HepG2 (cell line): ENCODE results near the gene SECISBP2L. TPM values are rescaled to one million over a fixed set of nuclear protein-coding genes. Genes with fewer than 3 reads are reported as not detected.
A peak's percentile ranks its signal among the peaks of the same experiment; 100 is the strongest.

Experiments
- ATAC-seq: fragments of 200-7000 bp; cut with Tn5 transposase; 3 replicates; pipeline ENCODE4 v1.9.1; 2020; ENCODE audit warnings: mild to moderate bottlenecking, moderate library complexity
- BruUV-seq: library from RNA; stranded (reverse); fragments of 400-500 nt; replicated peaks from 2 replicates; lab custom pipeline; 2021; lab: Mats Ljungman, UMichigan
- CTCF ChIA-PET: fragments of 300-600 bp; formaldehyde crosslinking; extraction: SDS; loops from one replicate; lab custom pipeline; 2021; ENCODE audit warnings: low total read pairs, inconsistent platforms, low intra/inter-chr PET ratio; lab: Yijun Ruan, JAX
- POLR2A ChIA-PET: fragments of 350-600 bp; sonication (Branson Sonifier 250); formaldehyde crosslinking; loops from one replicate; lab custom pipeline; 2020; ENCODE audit warnings: antibody characterized with exemption, inconsistent platforms; lab: Yijun Ruan, JAX
- DNase-seq: peaks from one replicate; pipeline ENCODE4 v3.0.0-alpha.2; 2015; ENCODE audit warnings: low spot score
- FAIRE-seq: peaks from 3 replicates; lab custom pipeline; 2011; peaks lifted over from hg19 to GRCh38; lab: Jason Lieb, UNC
- H2AFZ ChIP-seq: one replicate; pipeline ENCODE4 v1.6.1; 2011; ENCODE audit warnings: low read length, inconsistent platforms
- H3K27ac ChIP-seq: fragments of 300-600 bp; 3 replicates; pipeline ENCODE4 v1.8.0; 2011; ENCODE audit warnings: mixed run types, mild to moderate bottlenecking, mixed read lengths, low read length, inconsistent platforms; ENCODE audit not compliant: insufficient read depth; ENCODE audit errors: extremely low read length
- H3K27me3 ChIP-seq, 2 experiments: fragments of 200-600 bp in 1 of 2; 2 replicates in 1 of 2; 3 replicates in 1 of 2; pipeline versions ENCODE4 v1.6.0 to v1.8.0; 2011; ENCODE audit warnings: low read length in 2 of 2, mild to moderate bottlenecking in 2 of 2, moderate library complexity in 2 of 2, inconsistent platforms in 1 of 2; ENCODE audit not compliant: insufficient read depth in 2 of 2, control insufficient read depth in 1 of 2
- H3K36me3 ChIP-seq, 2 experiments: fragments of 200-600 bp in 1 of 2; replicated peaks in 1 of 2; 2 replicates in 1 of 2; 3 replicates in 1 of 2; pipeline versions ENCODE4 v1.5.1 to v1.8.0; 2011; ENCODE audit warnings: low read length in 2 of 2, inconsistent platforms in 1 of 2; ENCODE audit not compliant: insufficient read depth in 2 of 2, control insufficient read depth in 1 of 2
- H3K4me1 ChIP-seq: 2 replicates; pipeline ENCODE4 v1.5.1; 2012; ENCODE audit warnings: low read length, inconsistent platforms; ENCODE audit not compliant: insufficient read depth
- H3K4me2 ChIP-seq: 2 replicates; pipeline ENCODE4 v1.6.0; 2011; ENCODE audit warnings: low read depth, low read length, inconsistent platforms
- H3K4me3 ChIP-seq, 3 experiments: fragments of 200-600 bp in 1 of 3; sonication (generic), shearing (Covaris generic) in 1 of 3; replicated peaks in 1 of 3; 2 replicates each; pipeline ENCODE4 v1.5.1; 2011 to 2016; ENCODE audit warnings: low read length in 3 of 3, inconsistent platforms in 2 of 3, low read depth in 2 of 3, mild to moderate bottlenecking in 2 of 3, control low read depth in 1 of 3, mixed read lengths in 1 of 3; ENCODE audit not compliant: insufficient read depth in 1 of 3
- H3K79me2 ChIP-seq: one replicate; pipeline ENCODE4 v1.6.1; 2011; ENCODE audit warnings: low read length, inconsistent platforms; ENCODE audit not compliant: insufficient read depth
- H3K9ac ChIP-seq: 2 replicates; pipeline ENCODE4 v1.6.0; 2011; ENCODE audit warnings: mild to moderate bottlenecking, low read depth, low read length, inconsistent platforms; ENCODE audit not compliant: insufficient read depth
- H3K9me3 ChIP-seq: 2 replicates; pipeline ENCODE4 v1.5.1; 2012; ENCODE audit warnings: mild to moderate bottlenecking, low read length
- H4K20me1 ChIP-seq: 2 replicates; pipeline ENCODE4 v1.6.0; 2011; ENCODE audit warnings: inconsistent platforms, mild to moderate bottlenecking, low read length, moderate library complexity; ENCODE audit not compliant: insufficient read depth
- ATAD3A ChIP-seq: sonication (generic); formaldehyde crosslinking; IDR thresholded peaks from 2 replicates; pipeline ENCODE4 v1.4.0; 2020; ENCODE audit warnings: missing genetic modification reagents
- CENPT ChIP-seq: sonication (generic); formaldehyde crosslinking; IDR thresholded peaks from 2 replicates; pipeline ENCODE4 v1.8.0; 2022; ENCODE audit warnings: low read depth, mild to moderate bottlenecking, moderate library complexity, missing genetic modification reagents
- EED ChIP-seq: sonication (generic); formaldehyde crosslinking; IDR thresholded peaks from 2 replicates; pipeline ENCODE4 v1.5.0; 2020; ENCODE audit warnings: mild to moderate bottlenecking, missing genetic modification reagents
- ESRRA ChIP-seq: sonication (generic); formaldehyde crosslinking; IDR thresholded peaks from 2 replicates; pipeline ENCODE4 v1.5.1; 2020; ENCODE audit warnings: mild to moderate bottlenecking, low read depth, missing genetic modification reagents
- IRF1 ChIP-seq: sonication (generic); formaldehyde crosslinking; IDR thresholded peaks from 2 replicates; pipeline ENCODE4 v1.4.0; 2020; ENCODE audit warnings: low read depth, mild to moderate bottlenecking, missing genetic modification reagents
- KLF11 ChIP-seq: IDR thresholded peaks from 2 replicates; pipeline ENCODE4 v1.6.1; 2016; ENCODE audit warnings: missing compliant biosample characterization
- MYNN ChIP-seq: sonication (generic); formaldehyde crosslinking; IDR thresholded peaks from 2 replicates; pipeline ENCODE4 v1.4.0; 2020; ENCODE audit warnings: mild to moderate bottlenecking, low read depth, missing genetic modification reagents
- MYPOP ChIP-seq: sonication (generic); formaldehyde crosslinking; IDR thresholded peaks from 2 replicates; pipeline ENCODE4 v1.8.1; 2023; ENCODE audit warnings: mild to moderate bottlenecking, moderate library complexity, missing genetic modification reagents
- PAXIP1 ChIP-seq: sonication (generic); formaldehyde crosslinking; conservative IDR thresholded peaks from 2 replicates; pipeline ENCODE4 v1.4.0; 2020; ENCODE audit warnings: mild to moderate bottlenecking, missing genetic modification reagents, moderate library complexity
- SIN3A ChIP-seq: IDR thresholded peaks from 2 replicates; pipeline ENCODE4 v1.6.1; 2011; ENCODE audit warnings: low read depth, mild to moderate bottlenecking, control low read depth, low read length, borderline replicate concordance
- ZFX ChIP-seq: sonication (generic); formaldehyde crosslinking; IDR thresholded peaks from 2 replicates; pipeline ENCODE4 v1.4.0; 2020; ENCODE audit warnings: mild to moderate bottlenecking, low read depth, missing genetic modification reagents, moderate library complexity
- ZGPAT ChIP-seq: IDR thresholded peaks from 2 replicates; pipeline ENCODE4 v1.6.1; 2016; ENCODE audit warnings: mild to moderate bottlenecking
- ZNF740 ChIP-seq: sonication (generic); formaldehyde crosslinking; IDR thresholded peaks from 2 replicates; pipeline ENCODE4 v1.4.0; 2020; ENCODE audit warnings: missing genetic modification reagents
- ZNF770 ChIP-seq: sonication (generic); formaldehyde crosslinking; IDR thresholded peaks from 2 replicates; pipeline ENCODE4 v1.5.0; 2020; ENCODE audit warnings: mild to moderate bottlenecking, missing genetic modification reagents
- ZSCAN29 ChIP-seq: sonication (generic); formaldehyde crosslinking; conservative IDR thresholded peaks from 2 replicates; pipeline ENCODE4 v1.4.0; 2020; ENCODE audit warnings: mild to moderate bottlenecking, missing genetic modification reagents
- WGBS: methylation state at CpG from one replicate; pipeline ENCODE4 v1.1.6; 2017; ENCODE audit warnings: low lambda C conversion rate; 5-methylcytosine and 5-hydroxymethylcytosine counted together
- in situ Hi-C: cut with HindIII; loops from 2 replicates; pipeline ENCODE4 v1.10.0; 2017; ENCODE audit warnings: low pct_unique_long_range_greater_than_20kb; ENCODE audit not compliant: extremely low pct_ligation_motif_present
- intact Hi-C: fragments of 100-400 bp; cut with micrococcal nuclease; formaldehyde crosslinking; loops from one replicate; pipeline ENCODE4 v1.10.0; 2022; ENCODE audit not compliant: unreplicated experiment
- polyA plus RNA-seq, 8 experiments: library from polyadenylated mRNA; depleted of rRNA in 3 of 8; stranded (reverse) in 7 of 8; unstranded in 1 of 8; fragments of >200 nt; fragmentation: Illumina TruSeq in 4 of 8; extraction: Trizol in 4 of 8; gene quantifications; 2 replicates each; pipeline versions ENCODE4 v1.2.1 to v1.2.3, GENCODE V29; 2011 to 2016; ENCODE audit warnings: low read depth in 4 of 8, missing spikeins in 1 of 8, mixed read lengths in 1 of 8; ENCODE audit not compliant: insufficient read depth in 1 of 8
- total RNA-seq, 5 experiments: library from RNA; depleted of rRNA; stranded (reverse); fragments of >200 nt; fragmentation: Illumina TruSeq; extraction: Trizol; gene quantifications; 2 replicates each; pipeline ENCODE4 v1.2.3, GENCODE V29; 2016; ENCODE audit warnings: low read depth in 1 of 5

SECISBP2L gene
- total and polyA plus RNA-seq, 2 of the 13 experiments (the other 11 are each of a cell fraction or from before 2014, with no cell fraction given), result 13.9 to 15.6 TPM

- no peaks in the 10 kb centered on the region for H3K36me3 ChIP-seq
- ChIA-PET POLR2A (no interaction called here), CTCF (no interaction called here)
- peak overlapping the region in 2 of 3 experiments; percentile 87 to 93; a peak in 2 of 6 replicates for H3K4me3 ChIP-seq
- no TSS peak for BruUV-seq
- no peaks in the 10 kb centered on the region for H3K27me3 ChIP-seq
- 90% methylated on average over 3 of the region's 3 CpGs for WGBS
- H3K27ac ChIP-seq, result no peak overlapping the region
- peaks cover 62% of the 10 kb centered on the region for H3K79me2 ChIP-seq
- H2AFZ ChIP-seq, result no peak overlapping the region
- H3K4me1 ChIP-seq, result peaks cover 51% of the 10 kb centered on the region
- ATAC-seq (no peak), FAIRE-seq (no peak), DNase-seq (no peak)
- intact Hi-C loops (no loop called here), in situ Hi-C loops (no loop called here)
- 0 out of 2 replicates have a peak overlapping the region, but pooled peaks have one; percentile 90 for H3K9ac ChIP-seq
- H3K9me3 ChIP-seq, result no peaks in the 10 kb centered on the region
- H4K20me1 ChIP-seq, result no peaks in the 10 kb centered on the region
- H3K4me2 ChIP-seq, result peak overlapping the region; percentile 65
- TF ChIP-seq ESRRA (CRISPR knock-in tag) (no peak), CENPT (CRISPR knock-in tag) (no peak), SIN3A (no peak), IRF1 (no peak), KLF11 (CRISPR knock-in tag) (no peak), ATAD3A (CRISPR knock-in tag) (no peak), ZNF740 (CRISPR knock-in tag) (no peak), PAXIP1 (CRISPR knock-in tag) (no peak), EED (CRISPR knock-in tag) (no peak), ZNF770 (CRISPR knock-in tag) (no peak), ZFX (CRISPR knock-in tag) (no peak), MYNN (CRISPR knock-in tag) (no peak), ZSCAN29 (CRISPR knock-in tag) (no peak), ZGPAT (no peak), MYPOP (CRISPR knock-in tag) (no peak)
These were observed 2.2 kb downstream of the SECISBP2L start for GRCh38 chr15:49044002-49044401.
